22Rv1 (cell line): ENCODE results near the gene PDK4.

Source experiments
- H3K27ac ChIP-seq: fragments of 450-650 bp; 2 replicates; pipeline ENCODE4 v1.5.1; 2017
- ZFX ChIP-seq: fragments of 450-650 bp; IDR thresholded peaks from 2 replicates; pipeline ENCODE4 v1.6.1; 2017; ENCODE audit warnings: antibody characterized with exemption, borderline replicate concordance
- TF ChIP-seq, protein P1 (sequence below): fragments of 450-650 bp; IDR thresholded peaks from 2 replicates; pipeline ENCODE4 v1.5.1; 2017; ENCODE audit warnings: mild to moderate bottlenecking

The PDK4 gene

DNA sequence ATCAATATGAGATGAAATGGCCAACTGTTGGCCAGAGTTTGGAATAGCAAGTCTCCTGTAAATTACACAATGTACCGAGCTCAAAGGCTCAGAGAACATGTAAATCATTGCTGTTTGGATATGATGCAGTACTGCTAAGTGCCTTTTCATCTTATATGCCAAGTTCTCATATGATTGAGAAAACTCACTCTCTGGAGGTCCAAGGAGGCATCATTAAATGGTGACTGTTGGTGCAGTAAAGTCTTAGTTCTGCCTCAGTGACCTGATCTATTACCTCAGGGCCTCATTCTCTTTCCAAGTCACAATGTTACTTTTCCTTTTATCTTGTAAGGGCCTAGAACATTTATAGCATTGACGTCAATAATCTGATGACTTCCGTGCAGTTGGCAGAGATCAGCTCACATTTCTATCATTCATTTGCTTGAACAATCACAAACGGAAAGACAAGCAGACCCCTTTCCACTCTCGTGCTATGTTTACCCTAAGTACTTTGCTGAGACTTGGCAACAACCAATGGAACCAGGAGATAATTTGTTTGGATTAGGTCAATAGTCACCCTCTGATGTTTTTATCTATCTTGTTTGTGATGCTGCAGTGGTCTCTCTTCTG, 32.6 kb upstream of the PDK4 start:
- H3K27ac ChIP-seq, result peak overlapping the region; percentile 56
- TF ChIP-seq, protein P1, sequence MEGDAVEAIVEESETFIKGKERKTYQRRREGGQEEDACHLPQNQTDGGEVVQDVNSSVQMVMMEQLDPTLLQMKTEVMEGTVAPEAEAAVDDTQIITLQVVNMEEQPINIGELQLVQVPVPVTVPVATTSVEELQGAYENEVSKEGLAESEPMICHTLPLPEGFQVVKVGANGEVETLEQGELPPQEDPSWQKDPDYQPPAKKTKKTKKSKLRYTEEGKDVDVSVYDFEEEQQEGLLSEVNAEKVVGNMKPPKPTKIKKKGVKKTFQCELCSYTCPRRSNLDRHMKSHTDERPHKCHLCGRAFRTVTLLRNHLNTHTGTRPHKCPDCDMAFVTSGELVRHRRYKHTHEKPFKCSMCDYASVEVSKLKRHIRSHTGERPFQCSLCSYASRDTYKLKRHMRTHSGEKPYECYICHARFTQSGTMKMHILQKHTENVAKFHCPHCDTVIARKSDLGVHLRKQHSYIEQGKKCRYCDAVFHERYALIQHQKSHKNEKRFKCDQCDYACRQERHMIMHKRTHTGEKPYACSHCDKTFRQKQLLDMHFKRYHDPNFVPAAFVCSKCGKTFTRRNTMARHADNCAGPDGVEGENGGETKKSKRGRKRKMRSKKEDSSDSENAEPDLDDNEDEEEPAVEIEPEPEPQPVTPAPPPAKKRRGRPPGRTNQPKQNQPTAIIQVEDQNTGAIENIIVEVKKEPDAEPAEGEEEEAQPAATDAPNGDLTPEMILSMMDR, result no peak
- no peak for TF ChIP-seq ZFX

DNA sequence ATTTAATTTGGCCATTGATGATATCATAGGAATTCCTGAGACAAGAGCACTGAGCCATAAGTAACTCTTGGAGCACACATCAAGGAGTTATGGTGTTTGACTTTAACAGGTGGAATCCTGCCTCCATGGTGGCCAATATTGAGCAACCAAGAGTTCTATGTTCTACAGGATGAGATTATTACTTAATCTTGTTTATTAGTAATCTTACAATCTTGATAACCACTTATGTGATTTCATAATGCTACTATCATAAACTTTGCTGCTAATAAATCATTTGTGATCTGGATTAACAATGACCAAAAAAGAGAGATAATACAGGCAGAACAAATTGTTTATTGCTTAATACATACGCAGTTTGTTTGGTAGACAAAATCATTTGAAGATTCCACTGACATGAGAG, 27.5 kb upstream of the PDK4 start:
- H3K27ac ChIP-seq, result no peak overlapping the region
- TF ChIP-seq, protein P1, result no peak
- TF ChIP-seq ZFX, result no peak

DNA sequence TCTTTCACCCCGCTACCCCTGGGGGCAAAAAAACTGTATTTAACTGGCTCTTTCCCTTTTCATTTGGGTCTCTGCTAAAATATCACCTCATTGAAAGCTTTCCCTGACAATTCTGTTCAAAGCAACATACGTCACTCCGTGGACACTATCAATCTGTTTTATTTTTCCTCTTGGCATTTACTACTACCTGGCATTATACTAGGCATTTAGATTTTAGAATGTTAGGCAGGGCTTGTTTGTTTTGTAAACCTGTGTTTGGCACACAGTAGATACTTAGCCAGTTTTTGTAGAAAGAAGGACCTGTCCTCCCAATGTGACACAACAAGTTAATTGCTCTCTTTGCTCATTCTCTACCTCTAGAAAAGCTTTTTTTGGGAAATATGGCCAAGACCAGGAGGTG, 26.5 kb upstream of the PDK4 start:
- no peak for TF ChIP-seq ZFX
- TF ChIP-seq, protein P1, result no peak

DNA sequence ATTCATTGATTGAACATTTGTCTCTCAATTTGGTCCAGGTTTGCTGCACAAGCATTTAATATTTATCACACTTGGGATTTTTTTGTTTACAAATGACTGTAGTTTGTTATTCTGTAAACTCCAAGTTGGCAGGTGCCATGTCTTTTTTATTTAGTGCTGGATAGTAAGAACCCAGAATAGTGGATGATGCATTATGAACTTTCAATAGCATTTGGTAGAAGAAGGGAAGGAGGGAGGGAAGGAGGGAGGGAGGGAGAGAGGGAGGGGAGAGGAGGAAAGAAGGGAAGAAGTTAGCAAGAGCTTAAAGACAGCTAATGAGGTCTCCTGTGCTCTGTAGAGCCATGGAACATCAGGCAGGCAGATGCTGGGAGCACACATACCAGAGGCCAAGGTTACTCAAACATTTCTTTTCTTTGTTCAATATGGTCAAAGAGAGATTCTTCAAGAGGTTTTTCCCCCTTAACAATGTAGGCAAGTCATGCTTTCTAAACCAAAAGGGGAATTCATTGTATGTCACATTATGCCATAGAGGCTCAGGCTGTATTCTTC, 25.8 kb upstream of the PDK4 start:
- TF ChIP-seq ZFX, result no peak
- TF ChIP-seq, protein P1, result no peak
- no peak overlapping the region; the same call in 1 of the 2 replicates for H3K27ac ChIP-seq

More for the DNA sequence above, 26.5 kb upstream of the PDK4 start:
- H3K27ac ChIP-seq, result no peak overlapping the region; the same call in 1 of the 2 replicates

DNA sequence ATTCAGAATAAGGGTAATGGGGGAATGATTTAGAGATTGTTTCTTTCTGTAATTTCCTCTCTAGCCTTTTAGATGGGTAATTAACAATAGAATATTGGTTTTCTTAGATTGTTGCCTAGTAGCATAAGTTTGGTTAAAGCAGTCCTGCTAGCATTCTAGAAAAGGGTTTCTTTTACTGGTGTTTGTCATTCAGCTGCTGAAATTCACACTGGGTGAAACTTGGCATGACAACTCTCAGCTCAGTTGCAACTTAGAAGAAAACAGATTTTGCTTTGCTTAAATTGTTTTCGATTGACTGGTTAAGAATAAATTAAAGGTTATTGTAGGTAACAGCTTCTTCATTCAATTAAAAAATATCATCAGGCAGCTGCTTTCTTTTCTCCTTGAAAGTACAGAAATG, 25.1 kb upstream of the PDK4 start:
- no peak overlapping the region for H3K27ac ChIP-seq
- TF ChIP-seq, protein P1, result no peak
- no peak for TF ChIP-seq ZFX

DNA sequence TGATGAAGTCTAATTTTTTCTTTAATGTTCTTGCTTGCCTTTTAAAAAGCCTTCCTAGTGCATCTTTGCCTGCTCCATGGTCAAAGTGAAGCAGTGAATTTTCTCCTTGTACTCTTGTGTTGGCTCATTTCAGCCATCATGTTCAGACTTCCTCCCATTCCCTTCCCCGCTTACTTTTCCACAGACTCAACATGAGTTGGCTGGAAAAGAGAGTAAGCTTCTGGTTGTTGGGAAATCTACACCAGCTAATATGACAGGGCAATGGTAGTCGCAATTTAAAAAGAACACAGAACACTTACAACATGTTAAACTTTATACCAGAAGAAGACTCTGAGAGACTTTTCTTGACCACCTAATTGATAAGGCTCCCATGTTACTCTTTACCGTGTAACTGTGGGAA, 24.3 kb upstream of the PDK4 start:
- H3K27ac ChIP-seq, result no peak overlapping the region
- TF ChIP-seq, protein P1, result no peak
- TF ChIP-seq ZFX, result no peak

DNA sequence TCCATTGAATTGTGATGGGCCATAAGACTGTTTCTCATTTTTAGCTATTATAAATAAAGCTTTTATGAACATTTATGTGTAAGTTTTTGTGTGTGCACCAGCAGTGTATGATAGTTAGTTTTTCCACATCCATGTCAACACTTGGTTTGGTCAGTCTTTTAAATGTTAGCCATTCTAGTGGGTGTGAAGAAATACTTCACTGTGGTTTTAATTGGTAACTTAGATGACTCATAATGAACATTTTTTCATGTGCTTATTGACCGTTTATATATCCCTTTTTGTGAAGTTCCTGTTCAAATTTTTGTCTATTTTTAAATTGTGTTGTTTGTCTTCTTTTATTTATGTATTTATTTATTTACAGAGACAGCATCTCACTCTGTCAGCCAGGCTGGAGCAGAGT, 23.6 kb upstream of the PDK4 start:
- H3K27ac ChIP-seq, result no peak overlapping the region
- TF ChIP-seq ZFX, result no peak
- TF ChIP-seq, protein P1, result no peak
